Choroid plexus epithelial cell (primary cell): ENCODE data around the gene NCKAP5.

Source experiments
- DNase-seq: peaks from one replicate; pipeline ENCODE4 v3.0.0-alpha.2; 2010; ENCODE audit warnings: low read depth
- H3K4me3 ChIP-seq: 2 replicates; pipeline ENCODE4 v1.5.1; 2011; ENCODE audit warnings: low read depth, mild to moderate bottlenecking, control low read depth, low read length, moderate library complexity
- CTCF ChIP-seq: conservative IDR thresholded peaks from 2 replicates; pipeline ENCODE4 v1.5.1; 2011; ENCODE audit warnings: low read depth, mild to moderate bottlenecking, control low read depth, inconsistent platforms, low read length, moderate library complexity

The NCKAP5 gene

DNA sequence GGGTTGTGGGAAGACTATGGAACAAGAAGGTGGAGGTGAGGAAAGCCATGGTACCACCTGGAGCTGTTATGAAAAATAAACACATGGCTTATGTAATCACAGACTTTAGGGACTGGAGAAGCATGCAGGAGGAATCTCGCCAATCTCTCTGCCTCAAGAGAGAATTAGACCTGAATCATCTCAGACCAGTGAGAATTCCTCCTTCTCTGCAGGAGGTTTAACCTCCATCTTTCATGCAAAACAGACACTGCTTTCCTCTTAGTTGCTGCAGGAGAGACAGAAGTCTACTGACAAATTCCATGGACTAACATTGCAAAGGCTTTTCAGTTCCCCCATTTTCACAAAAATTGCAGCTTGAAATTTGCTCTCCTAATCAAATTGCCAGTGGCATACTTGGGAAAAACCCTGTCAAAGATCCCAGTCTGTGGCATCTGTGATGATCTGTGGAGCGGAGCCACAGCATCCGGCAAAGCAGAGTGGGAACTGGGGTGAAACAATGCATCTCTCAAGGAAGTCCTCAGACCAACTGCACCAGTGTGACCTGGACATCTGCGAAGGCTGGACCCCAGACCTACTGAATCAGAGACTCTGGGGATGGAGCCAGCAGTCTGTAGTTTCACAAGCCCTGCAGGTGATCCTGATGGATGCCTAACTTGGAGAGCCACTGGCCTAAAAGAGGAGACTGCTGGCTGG is 28.6 kb upstream of the NCKAP5 start:
- H3K4me3 ChIP-seq, result no peak overlapping the region
- TF ChIP-seq CTCF, result no peak
- DNase-seq, result peak; percentile 55

DNA sequence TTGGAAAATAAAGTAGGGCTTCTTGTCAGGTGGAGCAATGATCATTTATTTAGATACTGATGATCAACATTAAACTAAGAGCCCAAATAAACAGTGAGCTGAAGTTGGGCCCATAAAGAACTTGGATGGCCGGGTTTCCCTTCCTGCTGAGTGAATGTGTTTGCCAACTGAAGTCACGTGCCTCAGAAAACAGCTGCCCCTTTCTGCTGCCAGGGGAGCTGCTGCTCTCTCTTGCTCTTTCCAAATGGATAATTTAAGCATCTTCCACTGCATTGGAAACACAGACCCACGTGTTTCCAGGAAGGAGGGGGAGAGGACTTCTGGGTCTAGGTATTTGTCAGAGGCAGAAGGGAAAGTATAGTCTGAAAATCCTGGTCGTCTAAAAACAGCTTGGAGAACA is 22.9 kb upstream of the NCKAP5 start:
- no peak overlapping the region for H3K4me3 ChIP-seq
- DNase-seq, result peak; percentile 30
- no peak for TF ChIP-seq CTCF

DNA sequence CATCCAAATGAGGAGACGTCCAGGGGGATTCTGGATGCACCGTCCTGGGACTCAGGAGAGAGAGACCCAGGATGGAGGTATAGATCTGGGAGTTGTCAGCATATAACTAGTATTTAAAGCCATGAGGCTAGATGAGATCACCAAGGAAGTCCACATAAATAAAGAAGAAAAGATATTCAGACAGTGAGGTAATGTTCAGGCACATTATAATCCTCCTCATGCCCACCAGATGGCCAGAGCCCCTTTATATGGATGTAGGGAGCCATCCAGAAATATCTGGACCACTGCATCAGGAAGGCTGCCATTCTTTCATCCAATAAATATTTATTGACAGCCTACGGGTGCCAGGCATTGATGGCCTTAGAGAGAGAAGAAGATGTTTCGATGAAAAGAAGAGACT is 21.2 kb upstream of the NCKAP5 start:
- TF ChIP-seq CTCF, result no peak
- DNase-seq, result no peak
- H3K4me3 ChIP-seq, result no peak overlapping the region

DNA sequence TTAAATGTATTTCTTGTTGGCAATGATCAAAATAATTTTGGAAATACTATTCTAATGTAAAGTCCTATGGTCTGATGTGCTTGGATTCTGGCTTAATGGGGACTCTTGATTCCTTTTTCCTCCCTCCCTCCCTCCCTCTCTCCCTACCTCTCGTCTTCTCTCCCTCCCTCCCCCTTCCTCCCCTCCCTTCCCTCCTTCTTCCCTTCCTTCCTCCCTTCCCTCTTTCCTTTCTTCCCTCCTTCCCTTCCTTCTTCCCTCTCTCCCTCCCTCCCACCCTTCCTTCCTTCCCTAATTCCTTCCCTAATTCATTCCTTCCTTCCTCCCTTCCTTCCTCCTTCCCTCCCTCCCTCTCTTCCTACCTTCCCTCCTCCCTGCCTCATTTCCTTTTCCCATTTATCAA is 19.9 kb upstream of the NCKAP5 start:
- TF ChIP-seq CTCF, result no peak
- no peak overlapping the region for H3K4me3 ChIP-seq
- no peak for DNase-seq

GRCh38 chr2:133586978-133587377 is 18.7 kb upstream of the NCKAP5 start:
- DNase-seq, result no peak
- no peak for TF ChIP-seq CTCF
- H3K4me3 ChIP-seq, result no peak overlapping the region

DNA sequence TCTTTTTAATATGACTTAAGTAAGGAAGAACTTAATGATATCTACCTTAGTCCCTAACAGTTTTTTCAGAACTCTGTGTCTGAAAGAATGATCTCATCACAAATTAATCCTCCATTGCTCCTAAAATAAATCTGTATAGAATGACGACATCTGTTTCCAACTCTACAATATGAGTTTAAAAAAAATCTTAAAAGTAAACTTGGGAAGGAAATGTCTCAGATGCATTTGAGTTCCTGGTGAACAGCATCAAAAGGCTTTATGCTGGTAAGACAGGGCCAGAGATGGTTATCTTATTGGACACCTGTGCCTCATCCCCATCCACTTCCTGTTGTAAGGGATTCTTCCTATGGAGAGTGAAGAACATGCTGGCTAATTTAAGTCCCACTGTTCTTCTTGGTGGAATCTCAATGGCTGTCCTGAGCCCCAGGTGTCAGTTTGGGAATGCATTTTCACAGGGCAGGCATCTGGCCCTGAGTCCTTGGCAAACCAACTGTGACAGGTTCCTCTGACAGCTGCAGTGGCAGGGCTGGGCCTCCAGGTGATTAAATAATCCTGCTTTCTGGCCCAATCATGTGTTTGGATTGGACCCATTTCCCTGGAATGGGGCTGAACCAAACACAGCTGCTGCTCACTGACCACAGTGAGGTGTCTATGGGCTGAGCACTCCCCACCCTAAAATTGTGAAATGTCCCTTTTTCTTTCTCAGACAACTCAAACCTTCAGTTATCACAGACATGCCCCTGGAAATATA is 12.9 kb upstream of the NCKAP5 start:
- no peak overlapping the region for H3K4me3 ChIP-seq
- DNase-seq, result peak; percentile 22
- no peak for TF ChIP-seq CTCF

GRCh38 chr2:133579274-133579673 is 11.0 kb upstream of the NCKAP5 start:
- TF ChIP-seq CTCF, result no peak
- H3K4me3 ChIP-seq, result no peak overlapping the region
- DNase-seq, result peak; percentile 80
